K562 (cell line): ENCODE measurements around the gene HAPLN2. TPM values are rescaled to one million over a fixed set of nuclear protein-coding genes. Genes with fewer than 3 reads are reported as not detected.

Experiments
- ATAC-seq: fragments of 200-7000 bp; cut with Tn5 transposase; 3 replicates; pipeline ENCODE4 v1.9.1; 2020; ENCODE audit warnings: moderate library complexity
- BruUV-seq: library from RNA; stranded (reverse); fragments of 400-500 nt; replicated peaks from 2 replicates; lab custom pipeline; 2021; lab: Mats Ljungman, UMichigan
- CTCF ChIA-PET: fragments of 300-600 bp; formaldehyde crosslinking; extraction: SDS; loops from one replicate; lab custom pipeline; 2021; ENCODE audit warnings: low intra/inter-chr PET ratio; lab: Yijun Ruan, JAX
- POLR2A ChIA-PET: fragments of 300-600, 350-650 bp; sonication (Branson Sonifier 250); formaldehyde crosslinking; extraction: SDS; loops from one replicate; lab custom pipeline; 2021; ENCODE audit warnings: antibody characterized with exemption, inconsistent platforms; lab: Yijun Ruan, JAX
- DNase-seq, 4 experiments: peaks; one replicate each; pipeline versions ENCODE4 v3.0.0 to v3.0.0-alpha.2; 2011 to 2018; ENCODE audit warnings: low spot score in 3 of 4, mixed read lengths in 3 of 4; ENCODE audit errors: extremely low read depth in 1 of 4
- FAIRE-seq: peaks from 2 replicates; lab custom pipeline; 2011; peaks lifted over from hg19 to GRCh38; lab: Jason Lieb, UNC
- H2AFZ ChIP-seq: 2 replicates; pipeline ENCODE4 v1.6.0; 2011; ENCODE audit warnings: low read depth, low read length, control low read depth, inconsistent platforms
- H3K27ac ChIP-seq: fragments of 200-600 bp; 3 replicates; pipeline ENCODE4 v1.8.0; 2011; ENCODE audit warnings: low read depth, mild to moderate bottlenecking, control low read depth, inconsistent platforms, low read length, moderate library complexity, mixed read lengths; ENCODE audit errors: extremely low read depth
- H3K27me3 ChIP-seq, 2 experiments: fragments of 300-600 bp in 1 of 2; 2 replicates in 1 of 2; 3 replicates in 1 of 2; pipeline versions ENCODE4 v1.6.0 to v1.8.0; 2011; ENCODE audit warnings: inconsistent platforms in 2 of 2, low read length in 2 of 2, mild to moderate bottlenecking in 1 of 2, mixed read lengths in 1 of 2, moderate library complexity in 1 of 2; ENCODE audit not compliant: control insufficient read depth in 2 of 2, insufficient read depth in 2 of 2
- H3K36me3 ChIP-seq: fragments of 300-600 bp; 3 replicates; pipeline ENCODE4 v1.8.0; 2011; ENCODE audit warnings: mild to moderate bottlenecking, low read length, inconsistent platforms; ENCODE audit not compliant: control insufficient read depth, insufficient read depth
- H3K4me1 ChIP-seq, 2 experiments: fragments of 200-600 bp in 1 of 2; replicated peaks in 1 of 2; 2 replicates in 1 of 2; 3 replicates in 1 of 2; pipeline versions ENCODE4 v1.5.1 to v1.8.0; 2011; ENCODE audit warnings: inconsistent platforms in 2 of 2, low read length in 2 of 2, mild to moderate bottlenecking in 1 of 2, mixed read lengths in 1 of 2, moderate library complexity in 1 of 2; ENCODE audit not compliant: control insufficient read depth in 2 of 2, insufficient read depth in 2 of 2
- H3K4me2 ChIP-seq: 2 replicates; pipeline ENCODE4 v1.6.1; 2011; ENCODE audit warnings: low read length, control low read depth, inconsistent platforms, mixed read lengths; ENCODE audit not compliant: insufficient read depth
- H3K4me3 ChIP-seq: fragments of 200-600 bp; sonication (generic), shearing (Covaris generic); 2 replicates; pipeline ENCODE4 v1.5.1; 2016; ENCODE audit warnings: control low read depth, inconsistent platforms
- H3K79me2 ChIP-seq: fragments of 200-600 bp; 3 replicates; pipeline ENCODE4 v1.8.0; 2011; ENCODE audit warnings: low read length, inconsistent platforms; ENCODE audit not compliant: control insufficient read depth, insufficient read depth
- H3K9ac ChIP-seq, 2 experiments: 2 replicates each; pipeline versions ENCODE4 v1.6.0 to v1.6.1; 2011; ENCODE audit warnings: low read depth in 2 of 2, low read length in 2 of 2, control low read depth in 1 of 2, inconsistent platforms in 1 of 2, mild to moderate bottlenecking in 1 of 2, mixed read lengths in 1 of 2; ENCODE audit not compliant: insufficient read depth in 1 of 2
- H3K9me1 ChIP-seq: one replicate; pipeline ENCODE4 v1.6.0; 2011; ENCODE audit warnings: inconsistent platforms, mild to moderate bottlenecking, low read length, moderate library complexity; ENCODE audit not compliant: control insufficient read depth, insufficient read depth
- H3K9me3 ChIP-seq: replicated peaks from 2 replicates; pipeline ENCODE4 v1.5.1; 2011; ENCODE audit warnings: low read depth, low read length, inconsistent platforms; ENCODE audit not compliant: control insufficient read depth, insufficient read depth
- H4K20me1 ChIP-seq: replicated peaks from 2 replicates; pipeline ENCODE4 v1.6.1; 2011; ENCODE audit warnings: low read length, inconsistent platforms, mixed read lengths; ENCODE audit not compliant: control insufficient read depth, insufficient read depth
- ETS2 ChIP-seq: IDR thresholded peaks from 2 replicates; pipeline ENCODE4 v1.6.1; 2016; ENCODE audit warnings: borderline replicate concordance, missing genetic modification characterization, mild to moderate bottlenecking, moderate library complexity, missing compliant biosample characterization; ENCODE audit not compliant: poor library complexity, severe bottlenecking
- GABPA ChIP-seq: fragments of 200-800 bp; sonication (Bioruptor generic); conservative IDR thresholded peaks from 2 replicates; pipeline ENCODE4 v1.6.1; 2016; ENCODE audit warnings: low read depth, missing genetic modification characterization, missing compliant biosample characterization
- SMC3 ChIP-seq: conservative IDR thresholded peaks from 2 replicates; pipeline ENCODE4 v1.6.1; 2011; ENCODE audit warnings: low read depth, low read length, improper control_type of control experiment; ENCODE audit not compliant: insufficient read depth
- ZNF354B ChIP-seq: fragments of 250-450 bp; sonication (Bioruptor Pico); IDR thresholded peaks from 2 replicates; pipeline ENCODE4 v1.4.0; 2020
- WGBS: fragments of 100-300 bp; shearing (Covaris generic); methylation state at CpG from one replicate; pipeline ENCODE4 v1.1.6; 2016; ENCODE audit warnings: low coverage, mixed read lengths; ENCODE audit not compliant: insufficient coverage; ENCODE audit errors: missing lambda C conversion rate; 5-methylcytosine and 5-hydroxymethylcytosine counted together
- in situ Hi-C: fragments of 300-500 bp; cut with MboI; formaldehyde crosslinking; loops from 4 replicates; pipeline ENCODE4 v1.15.0; 2018; ENCODE audit warnings: inconsistent platforms, mixed read lengths
- intact Hi-C: fragments of 100-400 bp; cut with micrococcal nuclease; formaldehyde crosslinking; loops from 2 replicates; pipeline ENCODE4 v1.14.2; 2022
- polyA plus RNA-seq, 8 experiments: library from polyadenylated mRNA; depleted of rRNA in 4 of 8; stranded (reverse) in 5 of 8; unstranded in 3 of 8; fragments of >200 nt; fragmentation: Nextera tagmentation in 2 of 8; fragmentation: Illumina TruSeq in 1 of 8; extraction: Ambion mirVana in 2 of 8; extraction: Trizol in 1 of 8; gene quantifications; 2 replicates each; pipeline versions ENCODE4 v1.2.1 to v1.2.3, GENCODE V29; 2011 to 2014; ENCODE audit warnings: inconsistent platforms in 1 of 8, missing spikeins in 1 of 8
- total RNA-seq, 7 experiments: library from RNA; depleted of rRNA in 6 of 7; stranded (reverse); fragments of >200 nt in 6 of 7; fragmentation: Illumina TruSeq in 2 of 7; extraction: Trizol in 2 of 7; gene quantifications; 2 replicates each; pipeline versions ENCODE4 v1.2.1 to v1.2.3, GENCODE V29; 2011 to 2021; ENCODE audit warnings: low replicate concordance in 1 of 7
- TF ChIP-seq, protein P1 (sequence below): sonication (generic); formaldehyde crosslinking; IDR thresholded peaks from 2 replicates; pipeline ENCODE4 v1.8.0; 2022; ENCODE audit warnings: missing genetic modification reagents, mild to moderate bottlenecking, borderline replicate concordance
- TF ChIP-seq, protein P2 (sequence below): fragments of 200-600 bp; sonication (generic); IDR thresholded peaks from one replicate; pipeline ENCODE4 v1.6.1; 2012; ENCODE audit warnings: mild to moderate bottlenecking, low read depth, low read length, inconsistent platforms

HAPLN2 gene
- total and polyA plus RNA-seq, 9 of the 15 experiments (the other 6 are each of a cell fraction or from before 2014, with no cell fraction given) = 0.14 to 5.2 (median 3.8) TPM; not detected in 4

- Histone ChIP-seq H3K9me3 (no peaks in the 10 kb centered on the region), H3K9ac (no peak overlapping the region), H4K20me1 (no peaks in the 10 kb centered on the region), H3K27me3 (no peaks in the 10 kb centered on the region), H3K4me3 (no peak overlapping the region), H3K36me3 (no peaks in the 10 kb centered on the region), H3K79me2 (no peaks in the 10 kb centered on the region), H3K4me2 (no peak overlapping the region; the same call in 1 of the 2 replicates), H3K9me1 (no peaks in the 10 kb centered on the region), H2AFZ (no peak overlapping the region), H3K4me1 (peaks cover 0 to 2% of the 10 kb centered on the region in 2 experiments; a peak in 2 of 5 replicates), H3K27ac (no peak overlapping the region)
- FAIRE-seq = peak; percentile 81
- CTCF ChIA-PET = interaction anchor here (0.6 to 3.1 kb wide), 12 partner anchors 21 to 226 kb away, joined by 3 to 77 read pairs (median 5); no protein-coding TSS in a partner anchor
- in situ Hi-C loops = no loop called here
- intact Hi-C loops = loop anchor here (1.0 to 2.0 kb wide), 3 partner anchors 25 to 226 kb away; no protein-coding TSS in a partner anchor
- peak; percentile 94 for ATAC-seq
- no TSS peak for BruUV-seq
- peak; percentile 58 to 62 (median 60) for DNase-seq
- 8% methylated on average over 6 of the region's 6 CpGs for WGBS
- POLR2A ChIA-PET = interaction anchor here (0.9 to 1.2 kb wide), 3 partner anchors 15 to 22 kb away, joined by 4 to 6 read pairs (median 4); partner anchors contain the start of gene NAXE
- TF ChIP-seq SMC3 = peak; percentile 61
- TF ChIP-seq ETS2 (tag) = no peak
- TF ChIP-seq ZNF354B (CRISPR knock-in tag) = no peak
- TF ChIP-seq GABPA = no peak
- TF ChIP-seq, protein P1, sequence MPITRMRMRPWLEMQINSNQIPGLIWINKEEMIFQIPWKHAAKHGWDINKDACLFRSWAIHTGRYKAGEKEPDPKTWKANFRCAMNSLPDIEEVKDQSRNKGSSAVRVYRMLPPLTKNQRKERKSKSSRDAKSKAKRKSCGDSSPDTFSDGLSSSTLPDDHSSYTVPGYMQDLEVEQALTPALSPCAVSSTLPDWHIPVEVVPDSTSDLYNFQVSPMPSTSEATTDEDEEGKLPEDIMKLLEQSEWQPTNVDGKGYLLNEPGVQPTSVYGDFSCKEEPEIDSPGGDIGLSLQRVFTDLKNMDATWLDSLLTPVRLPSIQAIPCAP (CRISPR knock-in tag) = no peak
- TF ChIP-seq, protein P2, sequence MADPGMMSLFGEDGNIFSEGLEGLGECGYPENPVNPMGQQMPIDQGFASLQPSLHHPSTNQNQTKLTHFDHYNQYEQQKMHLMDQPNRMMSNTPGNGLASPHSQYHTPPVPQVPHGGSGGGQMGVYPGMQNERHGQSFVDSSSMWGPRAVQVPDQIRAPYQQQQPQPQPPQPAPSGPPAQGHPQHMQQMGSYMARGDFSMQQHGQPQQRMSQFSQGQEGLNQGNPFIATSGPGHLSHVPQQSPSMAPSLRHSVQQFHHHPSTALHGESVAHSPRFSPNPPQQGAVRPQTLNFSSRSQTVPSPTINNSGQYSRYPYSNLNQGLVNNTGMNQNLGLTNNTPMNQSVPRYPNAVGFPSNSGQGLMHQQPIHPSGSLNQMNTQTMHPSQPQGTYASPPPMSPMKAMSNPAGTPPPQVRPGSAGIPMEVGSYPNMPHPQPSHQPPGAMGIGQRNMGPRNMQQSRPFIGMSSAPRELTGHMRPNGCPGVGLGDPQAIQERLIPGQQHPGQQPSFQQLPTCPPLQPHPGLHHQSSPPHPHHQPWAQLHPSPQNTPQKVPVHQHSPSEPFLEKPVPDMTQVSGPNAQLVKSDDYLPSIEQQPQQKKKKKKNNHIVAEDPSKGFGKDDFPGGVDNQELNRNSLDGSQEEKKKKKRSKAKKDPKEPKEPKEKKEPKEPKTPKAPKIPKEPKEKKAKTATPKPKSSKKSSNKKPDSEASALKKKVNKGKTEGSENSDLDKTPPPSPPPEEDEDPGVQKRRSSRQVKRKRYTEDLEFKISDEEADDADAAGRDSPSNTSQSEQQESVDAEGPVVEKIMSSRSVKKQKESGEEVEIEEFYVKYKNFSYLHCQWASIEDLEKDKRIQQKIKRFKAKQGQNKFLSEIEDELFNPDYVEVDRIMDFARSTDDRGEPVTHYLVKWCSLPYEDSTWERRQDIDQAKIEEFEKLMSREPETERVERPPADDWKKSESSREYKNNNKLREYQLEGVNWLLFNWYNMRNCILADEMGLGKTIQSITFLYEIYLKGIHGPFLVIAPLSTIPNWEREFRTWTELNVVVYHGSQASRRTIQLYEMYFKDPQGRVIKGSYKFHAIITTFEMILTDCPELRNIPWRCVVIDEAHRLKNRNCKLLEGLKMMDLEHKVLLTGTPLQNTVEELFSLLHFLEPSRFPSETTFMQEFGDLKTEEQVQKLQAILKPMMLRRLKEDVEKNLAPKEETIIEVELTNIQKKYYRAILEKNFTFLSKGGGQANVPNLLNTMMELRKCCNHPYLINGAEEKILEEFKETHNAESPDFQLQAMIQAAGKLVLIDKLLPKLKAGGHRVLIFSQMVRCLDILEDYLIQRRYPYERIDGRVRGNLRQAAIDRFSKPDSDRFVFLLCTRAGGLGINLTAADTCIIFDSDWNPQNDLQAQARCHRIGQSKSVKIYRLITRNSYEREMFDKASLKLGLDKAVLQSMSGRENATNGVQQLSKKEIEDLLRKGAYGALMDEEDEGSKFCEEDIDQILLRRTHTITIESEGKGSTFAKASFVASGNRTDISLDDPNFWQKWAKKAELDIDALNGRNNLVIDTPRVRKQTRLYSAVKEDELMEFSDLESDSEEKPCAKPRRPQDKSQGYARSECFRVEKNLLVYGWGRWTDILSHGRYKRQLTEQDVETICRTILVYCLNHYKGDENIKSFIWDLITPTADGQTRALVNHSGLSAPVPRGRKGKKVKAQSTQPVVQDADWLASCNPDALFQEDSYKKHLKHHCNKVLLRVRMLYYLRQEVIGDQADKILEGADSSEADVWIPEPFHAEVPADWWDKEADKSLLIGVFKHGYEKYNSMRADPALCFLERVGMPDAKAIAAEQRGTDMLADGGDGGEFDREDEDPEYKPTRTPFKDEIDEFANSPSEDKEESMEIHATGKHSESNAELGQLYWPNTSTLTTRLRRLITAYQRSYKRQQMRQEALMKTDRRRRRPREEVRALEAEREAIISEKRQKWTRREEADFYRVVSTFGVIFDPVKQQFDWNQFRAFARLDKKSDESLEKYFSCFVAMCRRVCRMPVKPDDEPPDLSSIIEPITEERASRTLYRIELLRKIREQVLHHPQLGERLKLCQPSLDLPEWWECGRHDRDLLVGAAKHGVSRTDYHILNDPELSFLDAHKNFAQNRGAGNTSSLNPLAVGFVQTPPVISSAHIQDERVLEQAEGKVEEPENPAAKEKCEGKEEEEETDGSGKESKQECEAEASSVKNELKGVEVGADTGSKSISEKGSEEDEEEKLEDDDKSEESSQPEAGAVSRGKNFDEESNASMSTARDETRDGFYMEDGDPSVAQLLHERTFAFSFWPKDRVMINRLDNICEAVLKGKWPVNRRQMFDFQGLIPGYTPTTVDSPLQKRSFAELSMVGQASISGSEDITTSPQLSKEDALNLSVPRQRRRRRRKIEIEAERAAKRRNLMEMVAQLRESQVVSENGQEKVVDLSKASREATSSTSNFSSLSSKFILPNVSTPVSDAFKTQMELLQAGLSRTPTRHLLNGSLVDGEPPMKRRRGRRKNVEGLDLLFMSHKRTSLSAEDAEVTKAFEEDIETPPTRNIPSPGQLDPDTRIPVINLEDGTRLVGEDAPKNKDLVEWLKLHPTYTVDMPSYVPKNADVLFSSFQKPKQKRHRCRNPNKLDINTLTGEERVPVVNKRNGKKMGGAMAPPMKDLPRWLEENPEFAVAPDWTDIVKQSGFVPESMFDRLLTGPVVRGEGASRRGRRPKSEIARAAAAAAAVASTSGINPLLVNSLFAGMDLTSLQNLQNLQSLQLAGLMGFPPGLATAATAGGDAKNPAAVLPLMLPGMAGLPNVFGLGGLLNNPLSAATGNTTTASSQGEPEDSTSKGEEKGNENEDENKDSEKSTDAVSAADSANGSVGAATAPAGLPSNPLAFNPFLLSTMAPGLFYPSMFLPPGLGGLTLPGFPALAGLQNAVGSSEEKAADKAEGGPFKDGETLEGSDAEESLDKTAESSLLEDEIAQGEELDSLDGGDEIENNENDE = no peak
Measured at GRCh38 chr1:156608981-156609380, 10.2 kb upstream of the HAPLN2 start.
